ENCODE measurements around the gene PRKAR1B.

Gene PRKAR1B

GRCh38 chr7:602341-603141 is 124.5 kb downstream of the PRKAR1B start:
- Mint-ChIP-seq H3K4me1 (ENCODE audit: low read depth) (peaks cover 58% of the 10 kb centered on the region), H3K27me3 (peaks cover 23% of the 10 kb centered on the region), H3K36me3 (ENCODE audit: low read depth) (no peaks in the 10 kb centered on the region), H3K27ac (peak overlapping the region; percentile 100), H3K9me3 (no peaks in the 10 kb centered on the region), H3K4me3 (peak overlapping the region; percentile 60)
- intact Hi-C loops (cut with micrococcal nuclease), result no loop called here

GRCh38 chr7:601595-602340 is 125.3 kb downstream of the PRKAR1B start:
- no peaks in the 10 kb centered on the region for H3K9me3 Mint-ChIP-seq
- H3K4me1 Mint-ChIP-seq (ENCODE audit: low read depth), result peaks cover 58% of the 10 kb centered on the region
- intact Hi-C loops (cut with micrococcal nuclease), result no loop called here
- H3K27ac Mint-ChIP-seq, result peak overlapping the region; percentile 100
- H3K4me3 Mint-ChIP-seq, result peak overlapping the region; percentile 60
- H3K27me3 Mint-ChIP-seq, result peaks cover 29% of the 10 kb centered on the region
- H3K36me3 Mint-ChIP-seq (ENCODE audit: low read depth), result no peaks in the 10 kb centered on the region

GRCh38 chr7:601036-601594 is 126.0 kb downstream of the PRKAR1B start:
- H3K27ac Mint-ChIP-seq, result peak overlapping the region; percentile 100
- H3K4me3 Mint-ChIP-seq, result peak overlapping the region; percentile 46
- H3K4me1 Mint-ChIP-seq (ENCODE audit: low read depth), result peaks cover 58% of the 10 kb centered on the region
- peaks cover 32% of the 10 kb centered on the region for H3K27me3 Mint-ChIP-seq
- no peaks in the 10 kb centered on the region for H3K9me3 Mint-ChIP-seq
- intact Hi-C loops (cut with micrococcal nuclease), result no loop called here
- no peaks in the 10 kb centered on the region for H3K36me3 Mint-ChIP-seq (ENCODE audit: low read depth)

- H3K9me3 Mint-ChIP-seq, result no peaks in the 10 kb centered on the region
- H3K36me3 Mint-ChIP-seq (ENCODE audit: low read depth), result peaks cover 6% of the 10 kb centered on the region
- H3K27ac Mint-ChIP-seq, result peak overlapping the region; percentile 100
- peaks cover 39% of the 10 kb centered on the region for H3K27me3 Mint-ChIP-seq
- intact Hi-C loops (cut with micrococcal nuclease), result no loop called here
- no peak overlapping the region for H3K4me3 Mint-ChIP-seq
- peaks cover 57% of the 10 kb centered on the region for H3K4me1 Mint-ChIP-seq (ENCODE audit: low read depth)
These were observed 126.7 kb downstream of the PRKAR1B start for GRCh38 chr7:600149-601035.

- Mint-ChIP-seq H3K36me3 (ENCODE audit: low read depth) (peaks cover 9% of the 10 kb centered on the region), H3K4me3 (no peak overlapping the region), H3K9me3 (no peaks in the 10 kb centered on the region), H3K27me3 (peaks cover 50% of the 10 kb centered on the region), H3K4me1 (ENCODE audit: low read depth) (peaks cover 52% of the 10 kb centered on the region), H3K27ac (no peak overlapping the region)
- intact Hi-C loops (cut with micrococcal nuclease), result no loop called here
These were observed 128.2 kb downstream of the PRKAR1B start for GRCh38 chr7:598899-599298.

GRCh38 chr7:597348-598178 is 129.5 kb downstream of the PRKAR1B start:
- Mint-ChIP-seq H3K27ac (no peak overlapping the region), H3K9me3 (no peaks in the 10 kb centered on the region), H3K4me3 (no peak overlapping the region), H3K36me3 (ENCODE audit: low read depth) (peaks cover 9% of the 10 kb centered on the region), H3K4me1 (ENCODE audit: low read depth) (peaks cover 52% of the 10 kb centered on the region), H3K27me3 (peaks cover 63% of the 10 kb centered on the region)
- intact Hi-C loops (cut with micrococcal nuclease), result no loop called here

GRCh38 chr7:596819-597182 is 130.3 kb downstream of the PRKAR1B start:
- no peak overlapping the region for H3K27ac Mint-ChIP-seq
- H3K4me3 Mint-ChIP-seq, result no peak overlapping the region
- H3K4me1 Mint-ChIP-seq (ENCODE audit: low read depth), result peaks cover 45% of the 10 kb centered on the region
- no peaks in the 10 kb centered on the region for H3K9me3 Mint-ChIP-seq
- peaks cover 71% of the 10 kb centered on the region for H3K27me3 Mint-ChIP-seq
- peaks cover 9% of the 10 kb centered on the region for H3K36me3 Mint-ChIP-seq (ENCODE audit: low read depth)
- intact Hi-C loops (cut with micrococcal nuclease), result no loop called here

- Mint-ChIP-seq H3K4me3 (no peak overlapping the region), H3K4me1 (ENCODE audit: low read depth) (peaks cover 39% of the 10 kb centered on the region), H3K9me3 (no peaks in the 10 kb centered on the region), H3K27ac (no peak overlapping the region), H3K36me3 (ENCODE audit: low read depth) (peaks cover 9% of the 10 kb centered on the region), H3K27me3 (peaks cover 76% of the 10 kb centered on the region)
- intact Hi-C loops (cut with micrococcal nuclease), result no loop called here
These were observed 130.8 kb downstream of the PRKAR1B start for GRCh38 chr7:596071-596818.

- peaks cover 9% of the 10 kb centered on the region for H3K36me3 Mint-ChIP-seq (ENCODE audit: low read depth)
- intact Hi-C loops (cut with micrococcal nuclease), result no loop called here
- no peak overlapping the region for H3K4me3 Mint-ChIP-seq
- no peak overlapping the region for H3K27ac Mint-ChIP-seq
- H3K27me3 Mint-ChIP-seq, result peaks cover 83% of the 10 kb centered on the region
- peaks cover 33% of the 10 kb centered on the region for H3K4me1 Mint-ChIP-seq (ENCODE audit: low read depth)
- H3K9me3 Mint-ChIP-seq, result no peaks in the 10 kb centered on the region
These were observed 131.5 kb downstream of the PRKAR1B start for GRCh38 chr7:595621-596010.

GRCh38 chr7:594920-595620 is 132.0 kb downstream of the PRKAR1B start:
- Mint-ChIP-seq H3K27ac (no peak overlapping the region), H3K4me3 (no peak overlapping the region), H3K36me3 (ENCODE audit: low read depth) (peaks cover 9% of the 10 kb centered on the region), H3K27me3 (peaks cover 84% of the 10 kb centered on the region), H3K4me1 (ENCODE audit: low read depth) (peaks cover 29% of the 10 kb centered on the region), H3K9me3 (no peaks in the 10 kb centered on the region)
- intact Hi-C loops (cut with micrococcal nuclease), result no loop called here

- H3K9me3 Mint-ChIP-seq, result no peaks in the 10 kb centered on the region
- H3K27ac Mint-ChIP-seq, result no peak overlapping the region
- H3K4me1 Mint-ChIP-seq (ENCODE audit: low read depth), result peaks cover 29% of the 10 kb centered on the region
- peaks cover 9% of the 10 kb centered on the region for H3K36me3 Mint-ChIP-seq (ENCODE audit: low read depth)
- H3K4me3 Mint-ChIP-seq, result no peak overlapping the region
- H3K27me3 Mint-ChIP-seq, result peaks cover 86% of the 10 kb centered on the region
- intact Hi-C loops (cut with micrococcal nuclease), result no loop called here
These were observed 132.7 kb downstream of the PRKAR1B start for GRCh38 chr7:594212-594913.

All from dendritic cell treated with granulocyte-macrophage colony-stimulating factor and Interleukin-4, amounts not matched to agents 40 ng/mL and 50 ng/mL, for 4 days (primary cell).